ENCODE results near the gene TRMT11. TPM values are rescaled to one million over a fixed set of nuclear protein-coding genes. Genes with fewer than 3 reads are reported as not detected.

The TRMT11 gene
- total and polyA plus RNA-seq, 9 of the 15 experiments (the other 6 are each of a cell fraction or from before 2014, with no cell fraction given): 38.8 to 88.0 (median 59.8) TPM

DNA sequence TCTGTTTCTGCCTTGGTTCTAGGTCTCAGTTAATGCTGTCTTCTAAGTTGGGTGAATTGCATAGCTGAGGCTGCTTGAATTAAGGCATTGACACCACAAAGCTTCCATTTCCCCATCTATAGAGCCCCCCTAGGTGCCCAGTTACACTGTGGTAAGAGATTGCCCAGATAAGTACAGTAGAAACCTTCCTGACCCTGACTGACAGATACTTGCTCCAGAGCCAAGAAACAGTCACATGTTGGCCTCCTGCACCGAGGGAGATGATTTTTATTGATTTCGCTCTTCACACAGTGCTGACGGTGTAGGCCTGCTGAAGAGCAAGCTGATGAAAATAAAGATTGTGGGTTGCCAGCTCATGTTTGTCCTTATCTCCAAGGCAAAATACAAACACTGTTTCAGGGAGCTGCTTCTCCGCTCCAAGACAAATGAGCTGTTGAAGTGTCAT lies 67.9 kb downstream of the TRMT11 start:
- Histone ChIP-seq H3K27ac (ENCODE audit: extremely low read depth, low read depth, low read length) (peak overlapping the region; percentile 66; the same call in 2 of the 3 replicates), H3K4me3 (no peak overlapping the region), H4K20me1 (replicated peaks; ENCODE audit: control insufficient read depth, insufficient read depth, low read length) (no peaks in the 10 kb centered on the region), H3K4me2 (ENCODE audit: insufficient read depth, low read length) (peak overlapping the region; percentile 14; the same call in 1 of the 2 replicates), H3K79me2 (ENCODE audit: control insufficient read depth, insufficient read depth, low read length) (no peaks in the 10 kb centered on the region), H3K9me3 (replicated peaks; ENCODE audit: control insufficient read depth, insufficient read depth, low read depth, low read length) (no peaks in the 10 kb centered on the region), H3K9ac (ENCODE audit: insufficient read depth in 1 of 2, low read depth in 2 of 2, low read length in 2 of 2) (no peak overlapping the region; a peak in 1 of 4 replicates), H3K4me1 (replicated peaks in 1 of 2; ENCODE audit: control insufficient read depth in 2 of 2, insufficient read depth in 2 of 2, low read length in 2 of 2) (peaks cover 9 to 61% of the 10 kb centered on the region in 2 experiments), H3K36me3 (ENCODE audit: control insufficient read depth, insufficient read depth, low read length) (peaks cover 14% of the 10 kb centered on the region; the same call in 1 of the 3 replicates), H3K9me1 (ENCODE audit: control insufficient read depth, insufficient read depth, low read length) (no peaks in the 10 kb centered on the region), H3K27me3 (ENCODE audit: control insufficient read depth in 2 of 2, insufficient read depth in 2 of 2, low read length in 2 of 2) (no peaks in the 10 kb centered on the region), H2AFZ (ENCODE audit: low read depth, low read length) (no peak overlapping the region)
- intact Hi-C loops (cut with micrococcal nuclease) (loop anchor here (2.0 to 5.0 kb wide), 2 partner anchors 65 to 118 kb away; no protein-coding TSS in a partner anchor), in situ Hi-C loops (cut with MboI) (no loop called here)
- ChIA-PET CTCF (ENCODE audit: low intra/inter-chr PET ratio) (no interaction called here), POLR2A (interaction anchor here (0.5 to 6.2 kb wide), 5 partner anchors 9 to 243 kb away, joined by 3 to 40 read pairs (median 3); no protein-coding TSS in a partner anchor)
- DNase-seq (ENCODE audit: extremely low read depth in 1 of 4, low spot score in 3 of 4) (peak in 3 of 4 experiments; percentile 16 to 79 (median 40)), FAIRE-seq (peak; percentile 89), ATAC-seq (peak; percentile 76)
- BruUV-seq (replicated peaks): no TSS peak
- 2% methylated on average over 4 of the region's 4 CpGs for WGBS (ENCODE audit: insufficient coverage, low coverage, missing lambda C conversion rate)
- no peak for TF ChIP-seq FOXA1 (IDR thresholded peaks at IDR 0.05; ENCODE audit: borderline replicate concordance)
- TF ChIP-seq HDAC6 (IDR thresholded peaks at IDR 0.05; ENCODE audit: low read depth, low read length): no peak
- no peak for TF ChIP-seq ZZZ3 (IDR thresholded peaks at IDR 0.05)
- TF ChIP-seq CBX2 (IDR thresholded peaks at IDR 0.05; ENCODE audit: insufficient read depth, low read length, poor library complexity, severe bottlenecking): no peak
- TF ChIP-seq HDAC1 (IDR thresholded peaks at IDR 0.05): peak in 1 of 2 experiments; percentile 58; a peak in 1 of 4 replicates
- TF ChIP-seq, protein P1, sequence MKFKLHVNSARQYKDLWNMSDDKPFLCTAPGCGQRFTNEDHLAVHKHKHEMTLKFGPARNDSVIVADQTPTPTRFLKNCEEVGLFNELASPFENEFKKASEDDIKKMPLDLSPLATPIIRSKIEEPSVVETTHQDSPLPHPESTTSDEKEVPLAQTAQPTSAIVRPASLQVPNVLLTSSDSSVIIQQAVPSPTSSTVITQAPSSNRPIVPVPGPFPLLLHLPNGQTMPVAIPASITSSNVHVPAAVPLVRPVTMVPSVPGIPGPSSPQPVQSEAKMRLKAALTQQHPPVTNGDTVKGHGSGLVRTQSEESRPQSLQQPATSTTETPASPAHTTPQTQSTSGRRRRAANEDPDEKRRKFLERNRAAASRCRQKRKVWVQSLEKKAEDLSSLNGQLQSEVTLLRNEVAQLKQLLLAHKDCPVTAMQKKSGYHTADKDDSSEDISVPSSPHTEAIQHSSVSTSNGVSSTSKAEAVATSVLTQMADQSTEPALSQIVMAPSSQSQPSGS (CRISPR knock-in tag; IDR thresholded peaks at IDR 0.05): no peak
- TF ChIP-seq POLR2G (IDR thresholded peaks at IDR 0.05; ENCODE audit: low read depth, low read length): no peak
- TF ChIP-seq, protein P2, sequence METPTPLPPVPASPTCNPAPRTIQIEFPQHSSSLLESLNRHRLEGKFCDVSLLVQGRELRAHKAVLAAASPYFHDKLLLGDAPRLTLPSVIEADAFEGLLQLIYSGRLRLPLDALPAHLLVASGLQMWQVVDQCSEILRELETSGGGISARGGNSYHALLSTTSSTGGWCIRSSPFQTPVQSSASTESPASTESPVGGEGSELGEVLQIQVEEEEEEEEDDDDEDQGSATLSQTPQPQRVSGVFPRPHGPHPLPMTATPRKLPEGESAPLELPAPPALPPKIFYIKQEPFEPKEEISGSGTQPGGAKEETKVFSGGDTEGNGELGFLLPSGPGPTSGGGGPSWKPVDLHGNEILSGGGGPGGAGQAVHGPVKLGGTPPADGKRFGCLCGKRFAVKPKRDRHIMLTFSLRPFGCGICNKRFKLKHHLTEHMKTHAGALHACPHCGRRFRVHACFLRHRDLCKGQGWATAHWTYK (CRISPR knock-in tag; IDR thresholded peaks at IDR 0.05): peak; percentile 78
- TF ChIP-seq ZNF232 (CRISPR knock-in tag; IDR thresholded peaks at IDR 0.05): no peak
- no peak for TF ChIP-seq ZNF785 (CRISPR knock-in tag; IDR thresholded peaks at IDR 0.05)
- TF ChIP-seq, protein P3, sequence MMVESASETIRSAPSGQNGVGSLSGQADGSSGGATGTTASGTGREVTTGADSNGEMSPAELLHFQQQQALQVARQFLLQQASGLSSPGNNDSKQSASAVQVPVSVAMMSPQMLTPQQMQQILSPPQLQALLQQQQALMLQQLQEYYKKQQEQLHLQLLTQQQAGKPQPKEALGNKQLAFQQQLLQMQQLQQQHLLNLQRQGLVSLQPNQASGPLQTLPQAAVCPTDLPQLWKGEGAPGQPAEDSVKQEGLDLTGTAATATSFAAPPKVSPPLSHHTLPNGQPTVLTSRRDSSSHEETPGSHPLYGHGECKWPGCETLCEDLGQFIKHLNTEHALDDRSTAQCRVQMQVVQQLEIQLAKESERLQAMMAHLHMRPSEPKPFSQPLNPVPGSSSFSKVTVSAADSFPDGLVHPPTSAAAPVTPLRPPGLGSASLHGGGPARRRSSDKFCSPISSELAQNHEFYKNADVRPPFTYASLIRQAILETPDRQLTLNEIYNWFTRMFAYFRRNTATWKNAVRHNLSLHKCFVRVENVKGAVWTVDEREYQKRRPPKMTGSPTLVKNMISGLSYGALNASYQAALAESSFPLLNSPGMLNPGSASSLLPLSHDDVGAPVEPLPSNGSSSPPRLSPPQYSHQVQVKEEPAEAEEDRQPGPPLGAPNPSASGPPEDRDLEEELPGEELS (CRISPR knock-in tag; IDR thresholded peaks at IDR 0.05; ENCODE audit: borderline replicate concordance): no peak
- peak; percentile 38 for TF ChIP-seq NCOR1 (IDR thresholded peaks at IDR 0.05)
- peak; percentile 85 for TF ChIP-seq L3MBTL2 (IDR thresholded peaks at IDR 0.05)
- TF ChIP-seq, protein P4, sequence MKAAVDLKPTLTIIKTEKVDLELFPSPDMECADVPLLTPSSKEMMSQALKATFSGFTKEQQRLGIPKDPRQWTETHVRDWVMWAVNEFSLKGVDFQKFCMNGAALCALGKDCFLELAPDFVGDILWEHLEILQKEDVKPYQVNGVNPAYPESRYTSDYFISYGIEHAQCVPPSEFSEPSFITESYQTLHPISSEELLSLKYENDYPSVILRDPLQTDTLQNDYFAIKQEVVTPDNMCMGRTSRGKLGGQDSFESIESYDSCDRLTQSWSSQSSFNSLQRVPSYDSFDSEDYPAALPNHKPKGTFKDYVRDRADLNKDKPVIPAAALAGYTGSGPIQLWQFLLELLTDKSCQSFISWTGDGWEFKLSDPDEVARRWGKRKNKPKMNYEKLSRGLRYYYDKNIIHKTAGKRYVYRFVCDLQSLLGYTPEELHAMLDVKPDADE (conservative IDR thresholded peaks at IDR 0.05; ENCODE audit: control insufficient read depth, low read depth, low read length): no peak
- no peak for TF ChIP-seq CHD4 (IDR thresholded peaks at IDR 0.05; ENCODE audit: insufficient read depth, insufficient replicate concordance, low read depth, low read length, poor library complexity, severe bottlenecking)
- 0 out of 2 replicates have a peak, but pooled peaks have one; percentile 32 for TF ChIP-seq NFIX (CRISPR knock-in tag; IDR thresholded peaks at IDR 0.05; ENCODE audit: low read depth)

All from K562 (cell line).